22Rv1 (cell line): Measurements from ENCODE around the gene SCTR.

ENCODE experiments used
- CTCF ChIP-seq: fragments of 450-650 bp; IDR thresholded peaks from 2 replicates; pipeline ENCODE4 v1.5.1; 2017; ENCODE audit warnings: mild to moderate bottlenecking
- ZFX ChIP-seq: fragments of 450-650 bp; IDR thresholded peaks from 2 replicates; pipeline ENCODE4 v1.6.1; 2017; ENCODE audit warnings: antibody characterized with exemption, borderline replicate concordance

GRCh38 chr2:119483395-119483753 lies 40.9 kb downstream of the SCTR start:
- TF ChIP-seq CTCF (no peak), ZFX (no peak)
